ENCODE data around the gene GTSE1.

The GTSE1 gene

GRCh38 chr22:46296257-46297150 is at the start of gene GTSE1:
TSS of gene GTSE1 (plus strand) at chr22:46296870. CDS start at chr22:46297401, 531 bp downstream.
- Histone ChIP-seq H3K9me3 (ENCODE audit: control insufficient read depth, low read length) (no peaks in the 10 kb centered on the region), H3K4me2 (ENCODE audit: low read length) (peak within 1 kb of the TSS; percentile 95), H3K79me2 (no peaks in the 10 kb centered on the region), H3K36me3 (ENCODE audit: control insufficient read depth, insufficient read depth, low read length) (no peaks in the 10 kb centered on the region), H2AFZ (peak within 1 kb of the TSS; percentile 93), H3K27me3 (ENCODE audit: control insufficient read depth, insufficient read depth, low read length) (no peaks in the 10 kb centered on the region), H3K27ac (peak within 1 kb of the TSS; percentile 73), H3K4me3 (ENCODE audit: low read depth, low read length) (peak within 1 kb of the TSS; percentile 73), H3K9ac (no peak within 1 kb of the TSS), H3K4me1 (peaks cover 5% of the 10 kb centered on the region)
- peak; percentile 24 for TF ChIP-seq CTCF (IDR thresholded peaks at IDR 0.05)

- Histone ChIP-seq H3K4me2 (ENCODE audit: low read length) (no peak overlapping the region), H3K27ac (no peak overlapping the region), H3K4me3 (ENCODE audit: low read depth, low read length) (no peak overlapping the region), H3K36me3 (ENCODE audit: control insufficient read depth, insufficient read depth, low read length) (no peaks in the 10 kb centered on the region), H3K9me3 (ENCODE audit: control insufficient read depth, low read length) (no peaks in the 10 kb centered on the region), H3K79me2 (no peaks in the 10 kb centered on the region), H3K9ac (no peak overlapping the region), H3K4me1 (no peaks in the 10 kb centered on the region), H3K27me3 (ENCODE audit: control insufficient read depth, insufficient read depth, low read length) (no peaks in the 10 kb centered on the region), H2AFZ (no peak overlapping the region)
- TF ChIP-seq CTCF (IDR thresholded peaks at IDR 0.05), result no peak
These were observed 49.2 kb upstream of the GTSE1 start for GRCh38 chr22:46247443-46247975.

- Histone ChIP-seq H3K9ac (peak within 1 kb of the TSS; percentile 72), H3K27me3 (ENCODE audit: control insufficient read depth, insufficient read depth, low read length) (no peaks in the 10 kb centered on the region), H2AFZ (peak within 1 kb of the TSS; percentile 88), H3K27ac (peak within 1 kb of the TSS; percentile 63), H3K9me3 (ENCODE audit: control insufficient read depth, low read length) (no peaks in the 10 kb centered on the region), H3K4me3 (ENCODE audit: low read depth, low read length) (peak within 1 kb of the TSS; percentile 85), H3K4me1 (no peaks in the 10 kb centered on the region), H3K36me3 (ENCODE audit: control insufficient read depth, insufficient read depth, low read length) (no peaks in the 10 kb centered on the region), H3K79me2 (no peaks in the 10 kb centered on the region), H3K4me2 (ENCODE audit: low read length) (peak within 1 kb of the TSS; percentile 99)
- TF ChIP-seq CTCF (IDR thresholded peaks at IDR 0.05), result no peak
These were observed 46.5 kb upstream of the GTSE1 start, which contains the start of gene CDPF1 for GRCh38 chr22:46250035-46250782. TSS of gene CDPF1 (minus strand) at chr22:46250293. CDS start at chr22:46248284, 2,009 bp downstream.

DNA sequence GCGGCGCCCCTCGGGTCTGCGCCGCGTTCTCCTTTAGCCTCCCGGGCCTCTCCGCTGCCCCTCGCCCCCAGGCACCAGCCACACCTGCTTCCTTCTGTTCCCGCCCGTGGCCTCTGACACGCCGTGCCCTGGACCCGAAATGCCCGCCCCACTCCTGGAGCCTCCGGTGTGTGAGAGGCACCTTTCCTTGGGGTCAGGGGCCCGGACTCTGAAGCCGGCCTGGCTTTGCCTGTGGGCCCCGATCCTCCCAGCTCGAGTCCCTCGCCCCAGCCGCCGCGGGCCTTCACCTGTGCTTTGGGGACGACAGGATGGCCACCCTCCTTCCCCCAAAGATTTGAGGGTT is 45.9 kb upstream of the GTSE1 start:
- H3K27ac ChIP-seq, result peak overlapping the region; percentile 63
- no peak for TF ChIP-seq CTCF (IDR thresholded peaks at IDR 0.05)
- H3K36me3 ChIP-seq (ENCODE audit: control insufficient read depth, insufficient read depth, low read length), result no peaks in the 10 kb centered on the region
- H3K27me3 ChIP-seq (ENCODE audit: control insufficient read depth, insufficient read depth, low read length), result no peaks in the 10 kb centered on the region
- H3K9me3 ChIP-seq (ENCODE audit: control insufficient read depth, low read length), result no peaks in the 10 kb centered on the region
- H3K9ac ChIP-seq, result peak overlapping the region; percentile 28
- H3K4me3 ChIP-seq (ENCODE audit: low read depth, low read length), result peak overlapping the region; percentile 85
- H3K79me2 ChIP-seq, result no peaks in the 10 kb centered on the region
- peak overlapping the region; percentile 88 for H2AFZ ChIP-seq
- H3K4me2 ChIP-seq (ENCODE audit: low read length), result peak overlapping the region; percentile 99
- no peaks in the 10 kb centered on the region for H3K4me1 ChIP-seq

Data from parathyroid adenoma (tissue), 2 donors.